Activated CD4-positive, CD25-positive, alpha-beta regulatory T cell (primary cell): Measurements from ENCODE around the gene ASB7.

ENCODE experiments used
- DNase-seq, 4 experiments: peaks; one replicate each; lab custom pipeline; 2025; lab: John Stamatoyannopoulos, UW

The ASB7 gene

DNA sequence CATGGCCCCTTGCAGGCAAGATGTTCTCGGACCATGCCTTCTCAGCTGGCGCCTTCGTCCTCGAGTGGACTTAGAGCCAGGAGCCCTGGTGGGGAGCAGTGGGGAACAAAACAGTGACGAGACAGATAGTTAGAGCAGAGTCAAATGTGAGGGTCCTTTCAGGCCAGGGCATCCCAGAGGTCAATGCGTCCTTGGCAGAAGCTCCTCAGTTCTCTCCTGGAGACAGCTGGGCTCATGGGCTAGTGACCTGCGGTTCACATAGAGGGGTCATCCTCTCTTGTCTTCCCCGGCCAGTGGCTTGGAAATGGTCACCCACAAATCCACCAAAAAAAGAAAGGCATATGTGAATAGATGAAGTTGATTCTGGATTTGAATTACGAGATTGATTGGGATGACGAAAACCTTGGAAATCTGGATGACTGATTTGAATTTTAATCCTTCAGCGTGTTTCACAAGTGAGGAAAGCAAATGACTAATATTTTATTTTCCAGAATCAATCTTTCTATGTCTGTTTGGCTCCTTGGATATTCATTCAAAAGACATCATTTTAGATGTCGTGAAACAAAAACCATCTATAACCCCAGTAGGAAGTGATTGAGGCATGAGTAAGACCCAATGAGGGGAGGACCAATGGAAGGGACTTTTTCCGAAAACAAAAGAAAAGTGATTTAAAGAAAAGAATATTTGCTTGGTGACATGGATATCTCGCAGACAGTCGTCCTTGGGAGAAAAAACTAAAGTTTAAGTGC is 84.5 kb downstream of the ASB7 start:
- DNase-seq: no peak

GRCh38 chr15:100687582-100688141 is 85.3 kb downstream of the ASB7 start:
- DNase-seq: no peak

- DNase-seq: no peak
These were observed 86.2 kb downstream of the ASB7 start for GRCh38 chr15:100688549-100689120.

DNA sequence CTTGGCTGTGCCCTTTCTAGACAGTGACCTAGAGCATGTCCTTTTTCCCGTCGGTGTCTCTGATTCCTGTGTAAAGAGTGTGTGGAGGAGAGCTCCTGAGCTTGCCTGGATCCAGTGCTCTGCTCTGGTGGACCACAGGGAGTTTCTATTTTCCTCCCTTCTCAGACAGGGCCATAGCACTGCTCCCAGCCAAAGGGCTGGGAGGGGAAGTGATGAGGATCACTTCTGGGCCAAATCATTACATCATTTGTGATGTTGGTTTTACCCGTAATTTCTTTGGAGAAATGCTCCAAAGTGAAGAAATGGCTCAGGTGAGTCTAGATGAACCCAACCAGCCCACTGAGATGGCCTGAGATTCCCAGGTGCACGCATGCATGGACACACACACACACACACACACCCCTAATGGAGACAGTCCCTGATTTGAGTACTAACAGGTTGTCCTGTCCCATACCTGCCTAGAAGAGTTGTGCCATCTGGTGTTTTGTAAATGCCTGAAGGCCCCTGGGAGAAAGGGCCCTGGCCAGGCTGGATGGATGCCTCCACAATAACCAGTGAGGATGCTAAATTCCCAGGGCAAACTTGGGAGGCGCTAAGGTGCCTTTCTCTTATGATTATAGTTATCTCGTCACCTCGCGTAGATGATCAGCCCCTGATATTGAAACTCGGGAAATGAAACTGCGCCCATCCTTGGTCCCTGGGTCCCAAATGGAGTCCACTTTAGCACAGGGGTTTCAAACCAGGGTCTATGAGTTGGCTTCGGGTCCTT is 86.9 kb downstream of the ASB7 start:
- no peak for DNase-seq

DNA sequence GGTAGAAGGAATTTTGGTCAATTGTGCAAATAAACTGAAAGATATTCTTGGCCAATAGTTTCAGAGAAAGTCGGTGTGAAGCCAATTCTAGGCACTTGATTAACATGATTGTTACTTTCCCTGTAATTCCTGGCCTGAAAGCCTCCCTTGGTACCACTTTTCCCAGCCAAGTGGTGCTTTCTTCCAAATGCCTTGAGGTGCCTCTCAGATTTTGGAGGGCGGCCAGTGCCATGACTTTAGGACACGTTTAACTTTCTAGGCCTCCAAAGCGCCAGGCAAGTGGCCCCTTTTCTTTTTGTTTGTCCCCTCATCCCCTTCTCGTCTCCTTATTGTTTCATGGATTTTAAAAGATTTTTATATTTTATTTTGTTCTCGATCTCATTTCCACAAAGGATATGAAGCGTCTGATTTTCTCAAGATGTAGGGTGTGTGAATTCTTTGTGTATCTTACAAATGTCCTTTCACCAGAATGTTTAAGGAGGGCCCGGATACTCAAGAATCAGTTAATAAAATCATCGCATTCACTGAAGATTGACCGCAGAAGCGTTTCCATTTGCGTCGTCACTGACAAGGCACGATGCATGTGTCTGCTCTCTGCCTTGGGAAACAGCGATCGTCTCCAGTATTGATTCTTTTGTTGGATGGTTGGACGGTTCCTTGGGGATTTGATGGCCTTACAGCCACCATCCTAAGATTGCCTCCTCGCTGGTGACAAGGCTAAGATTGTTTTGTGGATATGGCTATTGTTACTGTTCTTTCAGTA is 87.8 kb downstream of the ASB7 start:
- DNase-seq: no peak

DNA sequence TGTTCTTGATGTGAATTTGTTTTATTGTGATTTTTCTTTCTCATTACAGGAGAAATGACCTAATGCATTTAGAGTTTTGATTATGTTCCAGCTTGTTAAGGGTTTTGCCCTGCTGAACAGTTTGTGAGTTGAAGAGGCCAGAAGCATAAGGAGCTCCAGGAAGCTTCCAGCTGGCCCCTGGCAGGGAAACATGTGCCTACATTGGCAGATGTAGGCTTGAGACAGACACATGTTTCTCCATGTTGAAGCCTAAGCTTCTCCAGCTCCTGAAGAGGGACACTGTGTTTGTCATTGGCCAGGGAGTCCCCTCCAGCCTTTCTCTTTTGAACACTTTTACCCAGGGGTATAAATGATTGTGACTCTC is 88.4 kb downstream of the ASB7 start:
- no peak for DNase-seq

DNA sequence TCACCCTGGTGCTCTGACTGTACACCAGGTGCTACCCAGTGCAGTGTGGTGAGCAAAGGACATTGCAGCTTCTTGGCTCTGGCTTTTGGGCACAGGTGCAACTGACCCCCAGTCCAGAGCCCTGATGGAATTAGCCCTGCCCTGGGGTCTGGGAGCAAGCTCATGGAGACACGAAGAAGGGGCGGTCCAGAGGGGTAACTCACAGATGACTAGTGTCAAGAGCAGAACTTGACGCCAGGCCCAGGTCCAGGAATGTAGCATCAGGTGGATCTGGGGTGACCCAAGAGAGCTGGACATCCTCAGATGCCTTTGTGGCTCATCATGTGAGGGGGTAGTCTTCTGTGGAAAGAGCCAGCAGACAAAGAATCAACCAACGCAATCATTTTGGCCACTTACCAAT is 88.9 kb downstream of the ASB7 start:
- no peak for DNase-seq

DNA sequence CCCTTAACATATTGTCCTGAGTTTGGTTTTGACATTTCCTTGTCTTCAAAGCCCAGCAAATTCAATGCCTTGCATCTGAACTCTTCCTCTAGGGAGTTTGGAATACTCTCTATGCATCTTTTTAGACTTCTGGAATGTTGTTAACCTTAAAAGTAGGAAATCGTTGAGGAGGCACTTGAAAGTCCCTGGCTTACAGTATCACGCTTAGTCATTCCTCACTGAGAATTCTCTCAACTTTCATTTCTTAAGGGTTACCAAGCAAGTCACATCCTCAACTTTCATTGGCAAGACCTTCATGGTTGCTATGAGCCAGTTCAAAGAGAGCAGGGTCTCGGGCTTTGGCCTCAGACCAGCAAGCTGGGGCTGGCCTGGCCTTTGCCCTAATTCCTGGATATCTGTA is 89.9 kb downstream of the ASB7 start:
- DNase-seq: no peak

DNA sequence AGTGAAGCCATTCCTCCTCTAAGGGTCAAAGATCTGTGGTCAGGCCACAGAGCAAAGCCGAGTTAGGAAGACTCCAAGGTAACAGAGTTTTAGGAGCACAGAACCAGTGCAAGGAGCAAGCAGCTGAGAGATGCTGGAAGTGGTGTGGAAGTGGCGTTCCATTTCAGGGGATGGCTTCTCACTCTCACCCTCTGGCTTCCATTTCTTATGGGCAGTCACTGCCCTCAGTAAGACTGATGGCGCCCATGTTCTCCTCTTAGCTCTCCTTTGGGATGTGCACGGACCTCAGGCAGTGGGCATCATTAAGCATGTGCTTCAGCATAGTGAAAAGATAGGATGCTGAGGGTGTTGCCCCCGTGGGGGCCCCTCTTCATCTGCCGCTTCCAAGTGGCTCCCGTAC is 90.3 kb downstream of the ASB7 start:
- DNase-seq: no peak

DNA sequence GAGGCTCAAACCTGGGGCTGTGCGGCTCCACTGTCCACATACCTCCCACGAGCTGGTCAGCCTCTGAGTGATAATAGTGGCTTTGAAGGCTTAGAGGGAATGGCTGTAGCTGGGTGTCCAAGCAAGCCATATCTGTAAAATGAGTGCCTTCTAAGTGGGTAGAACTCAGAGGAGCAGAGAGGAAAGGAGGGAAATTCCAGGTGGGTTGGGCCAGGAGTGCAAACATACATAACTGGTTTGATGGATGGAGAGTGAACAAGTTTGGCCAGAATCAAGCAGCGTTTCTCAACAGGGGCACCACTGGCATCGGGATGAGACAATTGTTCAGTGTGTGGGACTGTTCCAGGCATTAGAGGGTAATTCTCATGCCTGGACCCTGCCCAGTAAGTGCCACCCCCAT is 91.1 kb downstream of the ASB7 start:
- no peak for DNase-seq

- no peak for DNase-seq
These were observed 92.1 kb downstream of the ASB7 start for GRCh38 chr15:100694381-100695021.

- DNase-seq: no peak
These were observed 92.7 kb downstream of the ASB7 start for GRCh38 chr15:100695048-100695447.

DNA sequence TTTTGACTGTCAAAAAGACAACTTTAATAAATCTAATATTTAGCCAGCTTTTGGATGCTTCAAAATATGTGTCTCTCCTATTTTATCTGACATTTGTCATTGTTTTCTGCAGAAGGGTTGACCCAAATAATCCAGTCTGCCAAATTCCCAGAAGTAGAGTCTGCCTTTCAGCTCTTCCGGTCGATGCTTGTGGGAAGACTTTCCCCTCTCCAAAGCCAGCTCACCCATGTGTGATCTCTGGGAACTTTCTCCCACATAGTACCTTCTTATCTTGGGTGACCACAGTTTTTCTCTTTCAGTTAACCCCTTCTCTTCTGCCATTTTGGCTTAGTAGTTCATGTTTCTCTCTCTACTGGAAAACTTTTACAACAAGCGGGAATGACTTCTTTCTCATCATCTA is 94.1 kb downstream of the ASB7 start:
- no peak for DNase-seq
